Measurements from ENCODE around the gene GOLGA6L7.
"Not testable (repeated sequence)": the region's sequence is repeated elsewhere in the genome, so short reads cannot be mapped to it uniquely, and the experiment has no call there.

Gene GOLGA6L7

DNA sequence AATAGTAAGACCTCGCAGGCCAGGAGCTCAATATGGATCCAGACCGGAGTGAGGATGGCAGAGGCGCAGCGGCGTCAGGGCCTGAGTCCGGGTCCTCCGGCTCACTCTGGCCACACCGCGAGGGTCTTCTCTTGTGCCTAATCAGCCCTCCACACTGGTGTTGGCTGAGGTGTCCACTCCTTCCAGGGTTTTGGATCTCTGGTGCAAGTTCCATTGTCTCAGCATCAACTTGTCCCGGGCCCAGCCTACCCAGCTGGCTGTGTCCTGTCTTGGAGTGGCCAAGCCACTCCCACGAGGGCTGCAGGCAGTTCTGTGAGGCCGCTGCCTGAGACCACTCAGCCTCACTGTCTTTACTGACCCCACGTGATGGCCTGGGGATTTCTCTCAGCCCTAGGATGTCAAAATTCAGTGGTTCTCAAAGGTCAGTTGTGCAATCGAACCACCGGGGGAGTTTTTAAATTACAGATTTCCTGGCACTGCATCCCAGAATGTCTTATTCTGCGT is 12.6 kb upstream of the GOLGA6L7 start:
- Histone ChIP-seq H3K4me1 (ENCODE audit: control insufficient read depth, low read length) (no peaks in the 10 kb centered on the region), H3F3A (ENCODE audit: control insufficient read depth, insufficient read depth) (no peaks in the 10 kb centered on the region), H3K9me3 (ENCODE audit: control insufficient read depth, insufficient read depth, low read length) (no peaks in the 10 kb centered on the region), H3K36me3 (ENCODE audit: control insufficient read depth, low read length) (no peaks in the 10 kb centered on the region), H3K4me3 (ENCODE audit: low read length) (no peak overlapping the region), H4K20me1 (ENCODE audit: control insufficient read depth, insufficient read depth, low read depth, low read length) (no peaks in the 10 kb centered on the region), H3K4me2 (ENCODE audit: low read length) (no peak overlapping the region), H3K27me3 (ENCODE audit: control insufficient read depth, low read length) (no peaks in the 10 kb centered on the region), H3K9me2 (replicated peaks; ENCODE audit: control insufficient read depth, low read length) (no peaks in the 10 kb centered on the region), H3K27ac (ENCODE audit: low read depth, low read length) (no peak overlapping the region), H3K79me2 (ENCODE audit: control insufficient read depth, low read length) (no peaks in the 10 kb centered on the region)
- TF ChIP-seq CTCF (IDR thresholded peaks at IDR 0.05; ENCODE audit: low read depth, low read length, poor library complexity, severe bottlenecking): no peak
- no peak for TF ChIP-seq EZH2phosphoT487 (IDR thresholded peaks at IDR 0.05; ENCODE audit: borderline replicate concordance, low read length)

- not testable (repeated sequence) for H3K79me2 ChIP-seq (ENCODE audit: control insufficient read depth, low read length); H3K4me2 ChIP-seq (ENCODE audit: low read length); H3K9me2 ChIP-seq (replicated peaks; ENCODE audit: control insufficient read depth, low read length); H3K4me1 ChIP-seq (ENCODE audit: control insufficient read depth, low read length); H3K36me3 ChIP-seq (ENCODE audit: control insufficient read depth, low read length); H3F3A ChIP-seq (ENCODE audit: control insufficient read depth, insufficient read depth); H3K27ac ChIP-seq (ENCODE audit: low read depth, low read length); H4K20me1 ChIP-seq (ENCODE audit: control insufficient read depth, insufficient read depth, low read depth, low read length); H3K9me3 ChIP-seq (ENCODE audit: control insufficient read depth, insufficient read depth, low read length); H3K27me3 ChIP-seq (ENCODE audit: control insufficient read depth, low read length); H3K4me3 ChIP-seq (ENCODE audit: low read length)
Observed at GRCh38 chr15:28854578-28854977, 6.1 kb upstream of the GOLGA6L7 start.

GRCh38 chr15:28853654-28854053 is 5.2 kb upstream of the GOLGA6L7 start:
- not testable (repeated sequence) for H4K20me1 ChIP-seq (ENCODE audit: control insufficient read depth, insufficient read depth, low read depth, low read length); H3K4me3 ChIP-seq (ENCODE audit: low read length); H3K4me1 ChIP-seq (ENCODE audit: control insufficient read depth, low read length); H3K27me3 ChIP-seq (ENCODE audit: control insufficient read depth, low read length); H3F3A ChIP-seq (ENCODE audit: control insufficient read depth, insufficient read depth); H3K27ac ChIP-seq (ENCODE audit: low read depth, low read length); H3K4me2 ChIP-seq (ENCODE audit: low read length); H3K79me2 ChIP-seq (ENCODE audit: control insufficient read depth, low read length); H3K36me3 ChIP-seq (ENCODE audit: control insufficient read depth, low read length); H3K9me3 ChIP-seq (ENCODE audit: control insufficient read depth, insufficient read depth, low read length); H3K9me2 ChIP-seq (replicated peaks; ENCODE audit: control insufficient read depth, low read length)

GRCh38 chr15:28849766-28850165 is 1.3 kb upstream of the GOLGA6L7 start:
- H3K4me3 ChIP-seq (ENCODE audit: low read length); H3F3A ChIP-seq (ENCODE audit: control insufficient read depth, insufficient read depth); H3K9me3 ChIP-seq (ENCODE audit: control insufficient read depth, insufficient read depth, low read length); H3K79me2 ChIP-seq (ENCODE audit: control insufficient read depth, low read length); H4K20me1 ChIP-seq (ENCODE audit: control insufficient read depth, insufficient read depth, low read depth, low read length); H3K36me3 ChIP-seq (ENCODE audit: control insufficient read depth, low read length); H3K4me1 ChIP-seq (ENCODE audit: control insufficient read depth, low read length); H3K27me3 ChIP-seq (ENCODE audit: control insufficient read depth, low read length); H3K9me2 ChIP-seq (replicated peaks; ENCODE audit: control insufficient read depth, low read length); H3K4me2 ChIP-seq (ENCODE audit: low read length); H3K27ac ChIP-seq (ENCODE audit: low read depth, low read length): not testable (repeated sequence)

DNA sequence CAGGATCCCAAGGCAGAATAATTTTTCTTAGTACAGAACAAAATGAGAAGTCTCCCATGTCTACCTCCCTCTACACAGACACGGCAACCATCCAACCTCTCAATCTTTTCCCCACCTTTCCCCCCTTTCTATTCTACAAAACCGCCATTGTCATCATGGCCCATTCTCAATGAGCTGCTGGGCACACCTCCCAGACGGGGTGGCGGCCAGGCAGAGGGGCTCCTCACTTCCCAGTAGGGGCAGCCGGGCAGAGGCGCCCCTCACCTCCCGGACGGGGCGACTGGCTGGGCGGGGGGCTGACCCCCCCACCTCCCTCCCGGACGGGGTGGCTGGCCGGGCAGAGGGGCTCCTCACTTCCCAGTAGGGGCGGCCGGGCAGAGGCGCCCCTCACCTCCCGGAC is 827 bp upstream of the GOLGA6L7 start:
- not testable (repeated sequence) for H3F3A ChIP-seq (ENCODE audit: control insufficient read depth, insufficient read depth); H3K79me2 ChIP-seq (ENCODE audit: control insufficient read depth, low read length); H3K4me2 ChIP-seq (ENCODE audit: low read length); H4K20me1 ChIP-seq (ENCODE audit: control insufficient read depth, insufficient read depth, low read depth, low read length); H3K27me3 ChIP-seq (ENCODE audit: control insufficient read depth, low read length); H3K9me3 ChIP-seq (ENCODE audit: control insufficient read depth, insufficient read depth, low read length); H3K9me2 ChIP-seq (replicated peaks; ENCODE audit: control insufficient read depth, low read length); H3K27ac ChIP-seq (ENCODE audit: low read depth, low read length); H3K4me3 ChIP-seq (ENCODE audit: low read length); H3K36me3 ChIP-seq (ENCODE audit: control insufficient read depth, low read length); H3K4me1 ChIP-seq (ENCODE audit: control insufficient read depth, low read length)

GRCh38 chr15:28847959-28848358 is 485 bp downstream of the GOLGA6L7 start:
- not testable (repeated sequence) for H3K4me2 ChIP-seq (ENCODE audit: low read length); H3K27me3 ChIP-seq (ENCODE audit: control insufficient read depth, low read length); H3K27ac ChIP-seq (ENCODE audit: low read depth, low read length); H3K4me3 ChIP-seq (ENCODE audit: low read length); H3K79me2 ChIP-seq (ENCODE audit: control insufficient read depth, low read length); H3K9me2 ChIP-seq (replicated peaks; ENCODE audit: control insufficient read depth, low read length); H3K36me3 ChIP-seq (ENCODE audit: control insufficient read depth, low read length); H3K9me3 ChIP-seq (ENCODE audit: control insufficient read depth, insufficient read depth, low read length); H3F3A ChIP-seq (ENCODE audit: control insufficient read depth, insufficient read depth); H4K20me1 ChIP-seq (ENCODE audit: control insufficient read depth, insufficient read depth, low read depth, low read length); H3K4me1 ChIP-seq (ENCODE audit: control insufficient read depth, low read length)

GRCh38 chr15:28847247-28847646 is 1.2 kb downstream of the GOLGA6L7 start:
- H3K4me3 ChIP-seq (ENCODE audit: low read length); H3F3A ChIP-seq (ENCODE audit: control insufficient read depth, insufficient read depth); H3K27me3 ChIP-seq (ENCODE audit: control insufficient read depth, low read length); H3K9me2 ChIP-seq (replicated peaks; ENCODE audit: control insufficient read depth, low read length); H4K20me1 ChIP-seq (ENCODE audit: control insufficient read depth, insufficient read depth, low read depth, low read length); H3K4me1 ChIP-seq (ENCODE audit: control insufficient read depth, low read length); H3K9me3 ChIP-seq (ENCODE audit: control insufficient read depth, insufficient read depth, low read length); H3K36me3 ChIP-seq (ENCODE audit: control insufficient read depth, low read length); H3K27ac ChIP-seq (ENCODE audit: low read depth, low read length); H3K79me2 ChIP-seq (ENCODE audit: control insufficient read depth, low read length); H3K4me2 ChIP-seq (ENCODE audit: low read length): not testable (repeated sequence)

- H4K20me1 ChIP-seq (ENCODE audit: control insufficient read depth, insufficient read depth, low read depth, low read length); H3K27ac ChIP-seq (ENCODE audit: low read depth, low read length); H3K9me3 ChIP-seq (ENCODE audit: control insufficient read depth, insufficient read depth, low read length); H3K4me2 ChIP-seq (ENCODE audit: low read length); H3K4me3 ChIP-seq (ENCODE audit: low read length); H3K9me2 ChIP-seq (replicated peaks; ENCODE audit: control insufficient read depth, low read length); H3F3A ChIP-seq (ENCODE audit: control insufficient read depth, insufficient read depth); H3K36me3 ChIP-seq (ENCODE audit: control insufficient read depth, low read length); H3K79me2 ChIP-seq (ENCODE audit: control insufficient read depth, low read length); H3K4me1 ChIP-seq (ENCODE audit: control insufficient read depth, low read length); H3K27me3 ChIP-seq (ENCODE audit: control insufficient read depth, low read length): not testable (repeated sequence)
Observed at GRCh38 chr15:28844147-28844546, 4.3 kb downstream of the GOLGA6L7 start.

All from DOHH2 (cell line).